Effector memory CD4-positive, alpha-beta T cell (primary cell): ENCODE measurements around the gene KCNQ2.
"Not testable (repeated sequence)": the region's sequence is repeated elsewhere in the genome, so short reads cannot be mapped to it uniquely, and the experiment has no call there.

ENCODE experiments used
- DNase-seq, 3 donors: peaks; one replicate each; pipeline ENCODE4 v3.0.0-alpha.2; 2020
- H3K27ac ChIP-seq: 2 replicates; pipeline ENCODE4 v1.7.0; 2013; ENCODE audit warnings: mild to moderate bottlenecking, low read length, moderate library complexity; ENCODE audit not compliant: insufficient read depth, poor library complexity, severe bottlenecking
- H3K27me3 ChIP-seq: replicated peaks from 2 replicates; pipeline ENCODE4 v1.7.0; 2013; ENCODE audit warnings: mild to moderate bottlenecking, low read length; ENCODE audit not compliant: insufficient read depth, control insufficient read depth, poor library complexity, severe bottlenecking
- H3K36me3 ChIP-seq: 2 replicates; pipeline ENCODE4 v1.7.0; 2013; ENCODE audit warnings: mild to moderate bottlenecking, low read length, moderate library complexity; ENCODE audit not compliant: control insufficient read depth, insufficient read depth
- H3K4me1 ChIP-seq: 2 replicates; pipeline ENCODE4 v1.7.0; 2013; ENCODE audit warnings: low read length, mild to moderate bottlenecking; ENCODE audit not compliant: control insufficient read depth, insufficient read depth, poor library complexity, severe bottlenecking
- H3K4me3 ChIP-seq: 2 replicates; pipeline ENCODE4 v1.7.0; 2013; ENCODE audit warnings: low read length, low read depth, mild to moderate bottlenecking; ENCODE audit not compliant: insufficient read depth, poor library complexity, severe bottlenecking
- H3K9me3 ChIP-seq: 2 replicates; pipeline ENCODE4 v1.7.0; 2013; ENCODE audit warnings: mild to moderate bottlenecking, low read length, moderate library complexity; ENCODE audit not compliant: control insufficient read depth

Gene KCNQ2

DNA sequence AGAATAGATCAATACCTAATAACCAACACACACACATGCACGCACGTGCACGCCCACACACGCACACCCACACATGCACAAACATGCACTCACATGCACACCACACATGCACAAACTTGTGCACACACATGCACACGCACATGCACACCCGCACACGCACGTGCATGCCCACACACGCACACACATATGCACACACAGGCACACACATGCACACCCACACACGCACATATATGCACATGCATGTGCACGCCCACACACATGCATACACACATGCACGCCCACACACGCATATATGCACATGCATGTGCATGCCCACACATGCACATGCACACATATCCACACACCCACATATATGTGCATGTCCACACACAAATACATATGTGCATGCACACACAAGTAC, 85.1 kb downstream of the KCNQ2 start:
- peaks cover 1% of the 10 kb centered on the region for H3K27me3 ChIP-seq
- no peak for DNase-seq
- peaks cover 7% of the 10 kb centered on the region for H3K9me3 ChIP-seq
- no peak overlapping the region for H3K27ac ChIP-seq
- no peak overlapping the region for H3K4me3 ChIP-seq
- no peaks in the 10 kb centered on the region for H3K4me1 ChIP-seq
- no peaks in the 10 kb centered on the region for H3K36me3 ChIP-seq

DNA sequence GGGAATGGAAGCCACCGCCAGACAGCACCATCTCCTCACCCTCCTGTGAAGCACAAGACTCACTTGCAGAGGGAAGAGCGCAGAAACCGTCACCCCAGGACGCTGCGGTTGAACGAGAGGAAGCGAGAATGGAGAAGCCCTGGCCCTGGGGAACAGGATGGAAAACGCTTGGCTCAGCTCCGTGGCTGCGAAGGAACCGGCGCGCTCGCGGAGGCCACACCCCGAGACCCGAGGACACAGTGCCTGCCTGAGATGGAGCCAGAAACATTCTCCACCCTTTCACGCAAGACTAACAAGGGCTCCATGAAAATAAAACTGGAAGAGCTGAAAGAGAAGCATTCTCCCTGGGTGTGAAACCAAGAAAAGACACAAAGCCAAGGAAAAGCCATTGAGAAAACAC, 86.0 kb downstream of the KCNQ2 start:
- Histone ChIP-seq H3K27ac (no peak overlapping the region), H3K9me3 (peaks cover 7% of the 10 kb centered on the region), H3K36me3 (no peaks in the 10 kb centered on the region), H3K4me3 (no peak overlapping the region), H3K27me3 (peaks cover 9% of the 10 kb centered on the region), H3K4me1 (no peaks in the 10 kb centered on the region)
- DNase-seq: no peak

DNA sequence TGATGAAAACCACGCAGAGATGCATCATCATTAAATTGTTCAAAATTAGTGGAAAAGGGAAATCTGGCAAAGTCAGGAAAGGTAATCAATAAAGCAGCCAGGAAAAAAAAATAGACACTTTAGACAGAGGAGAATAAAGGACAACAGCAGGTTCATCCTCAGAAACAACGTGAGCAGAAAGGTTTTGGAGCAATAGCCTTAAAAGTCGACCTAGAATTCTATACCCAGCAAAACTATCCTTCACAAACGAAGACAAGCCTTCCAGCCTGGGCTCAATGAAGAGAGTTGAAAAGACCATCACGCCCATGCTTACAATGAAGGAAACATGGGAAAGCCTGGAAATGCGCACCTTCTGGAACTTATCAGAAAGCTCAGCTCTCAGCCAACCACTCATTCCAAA, 86.6 kb downstream of the KCNQ2 start:
- Histone ChIP-seq H3K4me1 (no peaks in the 10 kb centered on the region), H3K9me3 (peaks cover 7% of the 10 kb centered on the region), H3K4me3 (no peak overlapping the region), H3K27ac (no peak overlapping the region), H3K27me3 (peaks cover 12% of the 10 kb centered on the region), H3K36me3 (no peaks in the 10 kb centered on the region)
- no peak for DNase-seq

DNA sequence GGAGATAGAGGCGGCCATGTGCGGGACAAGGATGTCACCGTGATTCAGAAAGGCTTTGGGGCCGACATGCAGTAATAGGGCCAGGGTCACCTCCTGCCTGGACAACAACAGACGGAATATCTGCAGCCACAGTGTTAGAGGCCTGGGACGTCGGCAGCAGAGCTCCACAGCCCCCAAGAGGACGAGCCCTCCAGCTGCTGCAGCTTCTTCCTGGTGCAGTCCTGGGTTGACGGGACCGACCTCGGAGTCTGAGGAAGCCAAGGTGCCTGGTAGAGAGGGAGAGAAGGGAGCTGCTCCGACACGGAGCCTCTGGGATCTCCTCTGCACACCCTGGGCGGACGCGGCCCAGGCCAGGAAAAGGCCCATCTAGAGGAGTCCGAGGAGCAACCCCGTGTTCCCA, 88.1 kb downstream of the KCNQ2 start:
- H3K27ac ChIP-seq: no peak overlapping the region
- H3K9me3 ChIP-seq: peaks cover 7% of the 10 kb centered on the region
- H3K4me3 ChIP-seq: no peak overlapping the region
- no peaks in the 10 kb centered on the region for H3K36me3 ChIP-seq
- DNase-seq: no peak
- H3K27me3 ChIP-seq: peaks cover 12% of the 10 kb centered on the region
- no peaks in the 10 kb centered on the region for H3K4me1 ChIP-seq

DNA sequence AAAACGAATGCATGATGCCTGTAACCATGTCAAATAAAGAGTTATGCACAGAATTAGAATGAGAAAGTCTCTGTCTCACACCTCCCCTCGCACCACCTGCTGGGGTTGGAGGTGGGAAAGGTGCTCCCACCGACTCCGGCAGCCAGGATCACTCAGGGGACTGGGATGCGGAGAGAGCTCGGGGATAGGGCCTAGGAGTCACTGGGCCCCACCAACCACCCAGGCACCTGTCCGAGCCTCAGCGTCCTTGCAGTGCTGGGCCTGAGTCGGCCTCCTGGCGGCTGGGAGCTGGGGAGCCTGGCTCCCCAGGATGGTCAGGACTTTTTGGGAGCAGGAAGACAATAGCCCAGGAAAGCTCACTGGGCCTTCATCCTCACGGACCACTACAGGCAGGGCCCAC, 88.9 kb downstream of the KCNQ2 start:
- Histone ChIP-seq H3K27me3 (peaks cover 12% of the 10 kb centered on the region), H3K27ac (no peak overlapping the region), H3K36me3 (no peaks in the 10 kb centered on the region), H3K4me3 (no peak overlapping the region), H3K4me1 (no peaks in the 10 kb centered on the region), H3K9me3 (peaks cover 7% of the 10 kb centered on the region)
- DNase-seq: no peak

DNA sequence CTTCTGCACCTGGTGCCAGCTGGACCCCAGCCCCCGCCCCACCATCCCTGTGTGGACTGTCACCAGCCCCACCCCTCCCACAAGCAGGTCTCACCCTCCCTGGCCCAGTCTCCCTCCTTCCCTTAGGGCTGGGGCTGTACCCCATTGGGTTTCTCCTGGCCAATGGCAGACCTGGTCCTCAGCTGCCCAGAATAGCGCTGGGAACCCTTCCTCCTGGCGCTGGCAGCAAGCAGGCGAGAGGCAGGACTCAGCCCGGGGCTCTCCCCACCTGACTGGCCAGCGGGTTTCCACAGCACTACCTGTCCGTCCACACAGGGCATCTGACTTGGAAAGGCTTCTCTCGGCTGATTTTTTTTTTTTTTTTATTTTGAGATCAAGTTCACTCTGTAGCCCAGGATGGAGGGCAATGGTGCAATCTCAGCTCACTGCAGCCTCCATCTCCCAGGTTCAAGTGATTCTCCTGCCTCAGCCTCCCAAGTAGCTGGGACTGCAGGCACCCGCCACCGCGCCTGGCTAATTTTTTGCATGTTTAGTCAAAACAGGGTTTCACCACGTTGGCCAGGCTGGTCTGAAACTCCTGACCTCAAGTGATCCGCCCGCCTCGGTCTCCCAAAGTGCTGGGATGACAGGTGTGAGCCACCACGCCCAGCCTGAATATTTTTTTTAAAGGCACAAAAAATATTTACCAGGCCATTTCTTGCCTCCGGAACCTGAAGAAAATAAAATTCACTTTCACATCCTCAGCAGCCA, 89.7 kb downstream of the KCNQ2 start:
- DNase-seq: no peak
- Histone ChIP-seq H3K27ac (no peak overlapping the region), H3K4me1 (no peaks in the 10 kb centered on the region), H3K4me3 (no peak overlapping the region), H3K9me3 (peaks cover 7% of the 10 kb centered on the region), H3K27me3 (peaks cover 12% of the 10 kb centered on the region), H3K36me3 (no peaks in the 10 kb centered on the region)

DNA sequence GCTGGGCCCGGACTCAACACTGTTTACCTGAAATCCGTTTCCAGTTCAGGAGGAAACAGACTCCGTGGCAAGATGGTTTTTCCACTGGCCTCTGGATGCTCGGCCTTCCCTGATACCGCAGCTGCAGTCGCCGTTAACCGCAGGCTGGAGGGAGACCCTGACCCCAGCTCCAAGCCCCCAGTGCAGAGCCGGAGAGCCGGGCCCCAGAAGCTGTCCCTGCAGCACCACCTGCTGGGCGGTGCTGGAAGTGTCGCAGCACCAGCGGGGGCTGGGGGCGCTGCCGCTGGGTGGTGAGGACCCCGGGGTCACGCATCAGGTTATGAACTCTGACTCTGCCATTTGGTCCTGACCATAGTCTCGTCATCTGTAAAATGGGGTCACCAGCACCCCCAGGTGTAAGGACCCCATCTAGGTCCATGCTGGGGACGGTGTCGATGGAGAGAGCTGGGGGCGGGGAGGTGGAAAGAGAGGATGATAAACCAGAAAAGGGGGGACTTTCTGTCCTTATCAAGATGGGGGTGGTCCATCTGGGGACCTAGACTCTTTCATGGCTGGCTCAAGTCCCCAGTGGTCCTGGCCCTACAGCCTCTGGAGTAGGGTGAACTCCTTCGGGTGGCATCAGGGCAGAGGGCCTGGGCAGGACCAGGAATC, 90.5 kb downstream of the KCNQ2 start:
- peak in 2 of 3 donors; percentile 5 to 10 for DNase-seq
- peaks cover 12% of the 10 kb centered on the region for H3K27me3 ChIP-seq
- no peaks in the 10 kb centered on the region for H3K4me1 ChIP-seq
- no peak overlapping the region for H3K4me3 ChIP-seq
- H3K27ac ChIP-seq: no peak overlapping the region
- peaks cover 7% of the 10 kb centered on the region for H3K9me3 ChIP-seq
- H3K36me3 ChIP-seq: no peaks in the 10 kb centered on the region

DNA sequence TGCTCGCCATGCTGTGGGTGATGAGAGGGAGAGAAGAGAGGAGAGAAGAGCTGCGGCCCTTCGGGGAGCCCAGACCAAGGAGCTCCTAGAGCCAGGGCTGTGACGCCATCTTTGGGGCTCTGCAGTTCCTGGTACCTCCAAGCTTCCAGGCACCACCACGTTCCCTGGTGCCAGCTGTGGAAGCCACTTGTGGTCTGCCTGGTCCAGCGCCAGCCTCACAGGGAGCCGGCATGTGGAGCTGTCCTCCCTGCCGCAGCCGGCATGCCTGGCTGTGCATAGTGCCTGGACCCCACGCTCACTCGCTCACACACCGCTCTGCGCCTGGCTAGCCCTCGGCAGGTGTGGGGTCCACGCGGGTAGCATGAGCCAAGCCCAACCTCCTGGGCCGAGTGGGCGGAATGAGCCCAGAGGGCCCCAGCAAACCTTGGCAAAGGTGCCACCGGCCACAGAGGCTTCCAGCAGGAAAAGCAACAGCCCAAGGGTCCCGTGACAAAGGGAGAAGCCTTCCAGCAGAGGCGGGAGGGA, 92.0 kb downstream of the KCNQ2 start:
- Histone ChIP-seq H3K36me3 (no peaks in the 10 kb centered on the region), H3K27me3 (peaks cover 16% of the 10 kb centered on the region), H3K4me1 (no peaks in the 10 kb centered on the region), H3K27ac (no peak overlapping the region), H3K4me3 (no peak overlapping the region), H3K9me3 (no peaks in the 10 kb centered on the region)
- DNase-seq: no peak

DNA sequence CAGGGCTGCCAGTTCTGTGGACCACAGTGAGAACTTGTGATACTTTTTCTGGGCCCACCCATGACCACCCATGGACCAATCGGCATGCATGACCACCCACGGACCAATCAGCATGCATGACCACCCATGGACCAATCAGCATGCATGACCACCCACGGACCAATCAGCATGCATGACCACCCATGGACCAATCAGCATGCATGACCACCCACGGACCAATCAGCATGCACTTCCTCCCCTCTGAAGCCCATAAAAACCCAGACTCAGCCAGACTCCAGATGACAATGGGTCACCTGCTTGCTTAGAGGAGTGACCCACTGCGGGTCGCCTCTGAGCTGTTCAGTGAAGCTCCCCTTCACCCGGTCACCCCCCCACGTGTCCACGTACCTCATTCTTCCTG, 92.6 kb downstream of the KCNQ2 start:
- peaks cover 16% of the 10 kb centered on the region for H3K27me3 ChIP-seq
- not testable (repeated sequence) for H3K9me3 ChIP-seq, H3K4me1 ChIP-seq, H3K36me3 ChIP-seq, H3K27ac ChIP-seq, DNase-seq, H3K4me3 ChIP-seq

DNA sequence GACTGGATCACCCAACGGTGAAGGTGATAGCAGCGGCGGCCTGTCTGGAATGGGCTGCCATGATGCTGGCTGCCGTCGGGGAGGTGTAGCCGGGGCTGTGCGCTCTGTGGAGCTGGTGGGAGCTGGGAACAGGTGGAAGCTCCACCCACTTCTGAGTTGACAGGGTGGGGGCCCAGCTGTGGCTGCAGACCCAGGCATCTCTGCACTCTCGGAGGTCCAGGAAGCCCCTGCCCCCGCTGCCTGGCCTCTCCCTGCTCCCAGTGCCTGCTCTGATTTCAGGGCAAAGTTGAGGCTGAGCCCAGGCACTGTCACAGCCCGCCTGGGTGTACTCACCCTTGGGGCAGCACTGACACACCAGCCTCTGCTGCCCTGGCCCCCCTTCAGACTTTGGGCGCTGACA, 93.2 kb downstream of the KCNQ2 start:
- H3K9me3 ChIP-seq: no peaks in the 10 kb centered on the region
- no peak for DNase-seq
- no peak overlapping the region for H3K4me3 ChIP-seq
- H3K27ac ChIP-seq: no peak overlapping the region
- peaks cover 16% of the 10 kb centered on the region for H3K27me3 ChIP-seq
- H3K4me1 ChIP-seq: no peaks in the 10 kb centered on the region
- no peaks in the 10 kb centered on the region for H3K36me3 ChIP-seq
